ENCODE data around the gene ZNF831.

DNA sequence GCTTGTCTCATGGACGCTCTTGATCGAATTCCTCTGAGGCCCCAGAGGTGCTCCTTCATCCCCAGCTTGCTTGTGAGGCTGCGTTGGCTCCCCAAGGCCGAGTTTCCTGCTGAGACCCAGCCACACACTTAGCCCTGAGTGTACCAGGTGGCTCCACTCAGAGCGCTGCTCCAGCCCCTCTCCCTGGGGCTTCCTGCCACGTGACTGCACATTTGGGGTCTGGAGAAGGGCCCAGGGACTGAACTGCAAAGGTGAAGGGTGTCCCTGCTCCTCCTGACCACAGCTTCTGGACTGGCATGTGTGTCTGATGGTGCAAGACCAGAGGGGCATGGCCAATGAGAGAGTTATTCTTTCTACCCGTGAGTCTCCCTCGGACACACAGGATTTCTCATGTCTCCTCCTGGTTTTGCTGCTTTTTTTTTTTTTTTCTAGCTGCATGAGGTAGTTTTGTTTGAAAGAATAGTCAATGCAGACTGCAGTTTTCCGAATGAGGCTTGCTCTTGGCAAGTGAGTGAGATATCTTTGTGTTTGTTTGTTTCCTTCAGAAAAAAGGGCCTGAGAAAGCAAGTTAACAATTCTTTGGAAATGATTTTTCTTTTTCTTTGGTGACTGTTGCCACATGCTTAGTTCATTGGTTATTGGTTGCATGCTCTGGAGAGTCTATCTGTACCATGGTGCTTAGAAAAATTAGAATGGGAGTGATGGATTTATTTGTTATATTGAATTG is 3.1 kb upstream of the ZNF831 start:
- TF ChIP-seq CTCF (IDR thresholded peaks at IDR 0.05; ENCODE audit: low read length) (no peak), EZH2 (optimal IDR thresholded peaks at IDR 0.05; ENCODE audit: low read depth, low read length) (no peak), EZH2phosphoT487 (IDR thresholded peaks at IDR 0.05; ENCODE audit: low read length) (no peak)
